Neural cell (in vitro differentiated cells): Measurements from ENCODE around the gene EVX1.

Experiments
- CTCF ChIP-seq: fragments of 450-650 bp; IDR thresholded peaks from 2 replicates; pipeline ENCODE4 v1.5.1; 2014; ENCODE audit warnings: antibody characterized with exemption, mild to moderate bottlenecking, moderate library complexity; ENCODE audit not compliant: poor library complexity, severe bottlenecking
- EZH2 ChIP-seq: fragments of 200-600, 300-800 bp; shearing (Covaris generic), sonication (generic); IDR thresholded peaks from 2 replicates; pipeline ENCODE4 v1.6.1; 2014; ENCODE audit warnings: antibody characterized with exemption, low read length, borderline replicate concordance, mild to moderate bottlenecking; ENCODE audit not compliant: insufficient read depth, poor library complexity, severe bottlenecking
- TF ChIP-seq, protein P1 (sequence below): IDR thresholded peaks from 2 replicates; pipeline ENCODE4 v1.6.1; 2012; ENCODE audit warnings: borderline replicate concordance

DNA sequence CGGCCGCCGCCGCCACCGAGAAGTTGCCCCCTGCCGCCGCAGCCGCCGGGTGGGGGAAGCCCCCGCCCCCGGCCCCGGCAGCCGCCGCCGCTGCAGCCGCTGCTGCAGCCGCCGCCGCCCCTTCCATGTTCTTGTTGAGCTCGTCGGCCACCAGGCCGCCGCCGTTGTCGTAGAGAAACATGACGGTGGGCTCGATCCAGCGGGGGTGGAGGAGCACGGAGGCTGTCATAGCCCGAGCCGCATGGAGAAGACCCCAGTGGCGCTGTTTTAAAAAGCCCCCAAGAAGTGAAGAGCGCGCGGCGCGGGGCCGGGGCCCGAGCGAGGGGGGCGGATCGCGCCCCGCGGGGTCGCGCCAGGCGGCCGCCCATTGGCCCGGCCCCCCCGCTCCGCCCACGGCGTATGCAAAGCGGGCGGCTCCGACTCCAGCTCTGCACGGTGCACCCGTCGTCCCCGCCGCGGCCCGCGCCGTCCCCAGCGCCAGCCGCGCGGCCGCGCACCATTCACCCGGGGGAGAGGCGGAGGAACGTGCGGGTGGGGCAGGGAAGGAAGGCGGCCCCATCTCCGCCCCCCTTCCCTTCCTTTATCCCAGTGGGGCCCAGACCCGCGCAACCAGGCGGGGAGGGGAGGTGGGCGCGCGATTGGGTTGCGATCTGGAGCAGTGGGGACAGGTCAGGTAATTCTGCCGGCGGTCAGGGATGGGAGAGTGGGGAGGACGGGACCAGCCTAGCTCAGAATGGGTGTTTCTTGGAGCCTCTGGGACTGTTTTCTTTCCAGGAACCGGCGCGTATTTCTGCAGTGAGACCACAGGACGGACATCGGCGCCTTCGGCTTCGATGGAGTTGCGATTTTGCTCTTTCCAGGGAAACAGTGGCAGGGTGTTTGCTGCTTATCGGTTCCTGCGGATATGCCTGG lies 42.5 kb upstream of the EVX1 start, which contains the start of gene HOXA13:
- TF ChIP-seq EZH2 (peak; percentile 80), CTCF (no peak)
- TF ChIP-seq, protein P1, sequence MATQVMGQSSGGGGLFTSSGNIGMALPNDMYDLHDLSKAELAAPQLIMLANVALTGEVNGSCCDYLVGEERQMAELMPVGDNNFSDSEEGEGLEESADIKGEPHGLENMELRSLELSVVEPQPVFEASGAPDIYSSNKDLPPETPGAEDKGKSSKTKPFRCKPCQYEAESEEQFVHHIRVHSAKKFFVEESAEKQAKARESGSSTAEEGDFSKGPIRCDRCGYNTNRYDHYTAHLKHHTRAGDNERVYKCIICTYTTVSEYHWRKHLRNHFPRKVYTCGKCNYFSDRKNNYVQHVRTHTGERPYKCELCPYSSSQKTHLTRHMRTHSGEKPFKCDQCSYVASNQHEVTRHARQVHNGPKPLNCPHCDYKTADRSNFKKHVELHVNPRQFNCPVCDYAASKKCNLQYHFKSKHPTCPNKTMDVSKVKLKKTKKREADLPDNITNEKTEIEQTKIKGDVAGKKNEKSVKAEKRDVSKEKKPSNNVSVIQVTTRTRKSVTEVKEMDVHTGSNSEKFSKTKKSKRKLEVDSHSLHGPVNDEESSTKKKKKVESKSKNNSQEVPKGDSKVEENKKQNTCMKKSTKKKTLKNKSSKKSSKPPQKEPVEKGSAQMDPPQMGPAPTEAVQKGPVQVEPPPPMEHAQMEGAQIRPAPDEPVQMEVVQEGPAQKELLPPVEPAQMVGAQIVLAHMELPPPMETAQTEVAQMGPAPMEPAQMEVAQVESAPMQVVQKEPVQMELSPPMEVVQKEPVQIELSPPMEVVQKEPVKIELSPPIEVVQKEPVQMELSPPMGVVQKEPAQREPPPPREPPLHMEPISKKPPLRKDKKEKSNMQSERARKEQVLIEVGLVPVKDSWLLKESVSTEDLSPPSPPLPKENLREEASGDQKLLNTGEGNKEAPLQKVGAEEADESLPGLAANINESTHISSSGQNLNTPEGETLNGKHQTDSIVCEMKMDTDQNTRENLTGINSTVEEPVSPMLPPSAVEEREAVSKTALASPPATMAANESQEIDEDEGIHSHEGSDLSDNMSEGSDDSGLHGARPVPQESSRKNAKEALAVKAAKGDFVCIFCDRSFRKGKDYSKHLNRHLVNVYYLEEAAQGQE: no peak
